GM13976 (cell line): Measurements from ENCODE around the gene FFAR1.

Experiments used
- DNase-seq: peaks from one replicate; pipeline ENCODE4 v3.0.0; 2012; ENCODE audit warnings: low spot score
- in situ Hi-C: fragments of 300-500 bp; cut with MboI; formaldehyde crosslinking; loops from one replicate; pipeline ENCODE4 v1.12.0; 2022; ENCODE audit warnings: low sequenced_read_pairs, mixed read lengths, inconsistent platforms; ENCODE audit not compliant: unreplicated experiment
- TF ChIP-seq, protein P1 (sequence below): IDR thresholded peaks from 2 replicates; pipeline ENCODE4 v1.5.1; 2012; ENCODE audit warnings: borderline replicate concordance, mild to moderate bottlenecking; ENCODE audit not compliant: insufficient read depth; ENCODE audit errors: extremely low read depth, missing control alignments, control extremely low read depth

FFAR1 gene

DNA sequence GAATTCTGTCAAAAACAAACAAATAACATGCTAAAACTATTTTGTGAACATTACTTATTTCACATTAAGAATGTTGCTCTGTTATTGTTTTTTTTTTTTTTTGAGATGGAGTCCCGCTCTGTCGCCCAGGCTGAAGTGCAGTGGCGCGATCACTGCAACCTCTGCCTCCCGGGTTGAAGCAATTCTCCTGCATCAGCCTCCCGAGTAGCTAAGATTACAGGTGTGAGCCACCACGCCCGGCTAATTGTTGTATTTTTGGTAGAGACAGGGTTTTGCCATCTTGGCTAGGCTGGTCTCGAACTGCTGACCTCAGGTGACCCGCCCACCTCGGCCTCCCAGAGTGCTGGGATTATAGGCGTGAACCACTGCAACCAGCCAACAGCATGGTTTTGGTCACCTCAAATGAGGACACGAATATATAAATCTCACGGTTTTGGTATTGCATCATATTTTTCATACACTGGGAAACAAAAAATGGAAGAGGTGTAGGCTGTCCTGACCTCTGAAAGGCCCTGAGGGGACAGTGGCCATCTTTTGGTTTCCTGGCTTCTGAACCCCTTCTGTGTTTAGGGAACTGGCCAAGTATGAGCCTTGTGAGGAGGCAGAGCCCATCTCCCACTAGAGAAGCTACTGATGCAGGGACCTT is 48.7 kb downstream of the FFAR1 start:
- DNase-seq, result no peak
- in situ Hi-C loops, result no loop called here
- TF ChIP-seq, protein P1, sequence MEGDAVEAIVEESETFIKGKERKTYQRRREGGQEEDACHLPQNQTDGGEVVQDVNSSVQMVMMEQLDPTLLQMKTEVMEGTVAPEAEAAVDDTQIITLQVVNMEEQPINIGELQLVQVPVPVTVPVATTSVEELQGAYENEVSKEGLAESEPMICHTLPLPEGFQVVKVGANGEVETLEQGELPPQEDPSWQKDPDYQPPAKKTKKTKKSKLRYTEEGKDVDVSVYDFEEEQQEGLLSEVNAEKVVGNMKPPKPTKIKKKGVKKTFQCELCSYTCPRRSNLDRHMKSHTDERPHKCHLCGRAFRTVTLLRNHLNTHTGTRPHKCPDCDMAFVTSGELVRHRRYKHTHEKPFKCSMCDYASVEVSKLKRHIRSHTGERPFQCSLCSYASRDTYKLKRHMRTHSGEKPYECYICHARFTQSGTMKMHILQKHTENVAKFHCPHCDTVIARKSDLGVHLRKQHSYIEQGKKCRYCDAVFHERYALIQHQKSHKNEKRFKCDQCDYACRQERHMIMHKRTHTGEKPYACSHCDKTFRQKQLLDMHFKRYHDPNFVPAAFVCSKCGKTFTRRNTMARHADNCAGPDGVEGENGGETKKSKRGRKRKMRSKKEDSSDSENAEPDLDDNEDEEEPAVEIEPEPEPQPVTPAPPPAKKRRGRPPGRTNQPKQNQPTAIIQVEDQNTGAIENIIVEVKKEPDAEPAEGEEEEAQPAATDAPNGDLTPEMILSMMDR, result no peak

DNA sequence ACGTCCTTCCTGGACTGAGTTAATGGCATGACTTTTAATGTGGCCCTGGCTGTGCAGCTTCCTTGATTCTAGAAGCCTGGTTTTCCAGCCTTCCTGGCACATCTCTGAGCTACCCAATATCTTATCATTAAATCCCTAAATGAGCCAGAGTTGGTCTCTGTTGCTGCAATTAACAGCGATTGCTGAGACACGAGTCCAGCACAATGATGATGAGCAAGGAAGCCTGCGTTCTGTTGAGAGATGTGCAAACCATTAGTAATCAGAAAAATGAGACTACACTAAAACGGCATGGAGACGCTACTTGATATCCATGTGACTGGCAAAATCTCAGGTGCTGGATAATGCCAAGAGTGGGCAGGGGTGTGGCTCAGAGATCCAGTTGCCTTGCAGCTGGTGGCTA is 49.4 kb downstream of the FFAR1 start:
- TF ChIP-seq, protein P1, result no peak
- in situ Hi-C loops, result no loop called here
- DNase-seq, result no peak
